PC-9 (cell line): ENCODE data around the gene ZNF45.

Experiments
- EZH2 ChIP-seq: fragments of 200-600 bp; sonication (generic); IDR thresholded peaks from 2 replicates; pipeline ENCODE4 v1.8.0; 2017; ENCODE audit warnings: antibody characterized with exemption, low read depth
- TF ChIP-seq, protein P1 (sequence below): fragments of 200-600 bp; sonication (generic); conservative IDR thresholded peaks from 2 replicates; pipeline ENCODE4 v1.6.1; 2017; ENCODE audit warnings: mixed run types, antibody characterized with exemption, mild to moderate bottlenecking, moderate library complexity

DNA sequence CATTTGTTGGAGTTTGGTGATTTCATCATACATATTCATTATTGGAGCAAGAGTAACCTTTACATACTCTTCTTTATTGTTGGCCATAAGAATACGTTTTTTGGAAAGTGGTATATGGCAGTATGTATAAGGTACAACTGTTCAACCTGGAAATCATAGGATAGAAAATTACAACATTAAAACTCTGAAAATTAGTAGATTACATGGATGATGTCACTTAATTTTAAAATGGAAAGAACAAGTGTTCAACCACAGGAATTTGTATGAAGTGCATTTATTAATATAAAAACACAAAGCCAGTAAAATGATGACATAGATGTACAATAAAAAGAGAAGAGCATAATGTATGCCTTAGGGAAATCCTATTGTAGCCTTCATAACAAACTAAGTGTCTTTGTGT, 41.6 kb upstream of the ZNF45 start:
- TF ChIP-seq, protein P1, sequence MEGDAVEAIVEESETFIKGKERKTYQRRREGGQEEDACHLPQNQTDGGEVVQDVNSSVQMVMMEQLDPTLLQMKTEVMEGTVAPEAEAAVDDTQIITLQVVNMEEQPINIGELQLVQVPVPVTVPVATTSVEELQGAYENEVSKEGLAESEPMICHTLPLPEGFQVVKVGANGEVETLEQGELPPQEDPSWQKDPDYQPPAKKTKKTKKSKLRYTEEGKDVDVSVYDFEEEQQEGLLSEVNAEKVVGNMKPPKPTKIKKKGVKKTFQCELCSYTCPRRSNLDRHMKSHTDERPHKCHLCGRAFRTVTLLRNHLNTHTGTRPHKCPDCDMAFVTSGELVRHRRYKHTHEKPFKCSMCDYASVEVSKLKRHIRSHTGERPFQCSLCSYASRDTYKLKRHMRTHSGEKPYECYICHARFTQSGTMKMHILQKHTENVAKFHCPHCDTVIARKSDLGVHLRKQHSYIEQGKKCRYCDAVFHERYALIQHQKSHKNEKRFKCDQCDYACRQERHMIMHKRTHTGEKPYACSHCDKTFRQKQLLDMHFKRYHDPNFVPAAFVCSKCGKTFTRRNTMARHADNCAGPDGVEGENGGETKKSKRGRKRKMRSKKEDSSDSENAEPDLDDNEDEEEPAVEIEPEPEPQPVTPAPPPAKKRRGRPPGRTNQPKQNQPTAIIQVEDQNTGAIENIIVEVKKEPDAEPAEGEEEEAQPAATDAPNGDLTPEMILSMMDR: no peak
- no peak for TF ChIP-seq EZH2
